Activated naive CD4-positive, alpha-beta T cell treated with anti-CD3 and anti-CD28 coated beads for 36 hours (primary cell): ENCODE measurements around the gene SLC52A1. TPM values are rescaled to one million over a fixed set of nuclear protein-coding genes. Genes with fewer than 3 reads are reported as not detected.
"Not testable (repeated sequence)": the region's sequence is repeated elsewhere in the genome, so short reads cannot be mapped to it uniquely, and the experiment has no call there.

Source experiments
- CTCF ChIA-PET: fragments of 350-600 bp; sonication (Branson Sonifier 250); formaldehyde crosslinking; loops from one replicate; lab custom pipeline; 2021; ENCODE audit warnings: antibody characterized with exemption; lab: Charles Lee
- DNase-seq: peaks from one replicate; pipeline ENCODE4 v3.0.0-alpha.2; 2020
- H3K27ac Mint-ChIP-seq: one replicate; pipeline ENCODE4 v1.8.0; 2021; ENCODE audit warnings: mild to moderate bottlenecking, mixed read lengths
- H3K27me3 Mint-ChIP-seq: one replicate; pipeline ENCODE4 v1.8.0; 2021; ENCODE audit warnings: low read depth, mixed read lengths
- H3K36me3 Mint-ChIP-seq: one replicate; pipeline ENCODE4 v1.8.0; 2021; ENCODE audit warnings: low read depth, mixed read lengths
- H3K4me1 Mint-ChIP-seq: one replicate; pipeline ENCODE4 v1.8.0; 2021; ENCODE audit warnings: low read depth, mixed read lengths
- H3K4me3 Mint-ChIP-seq: one replicate; pipeline ENCODE4 v1.8.0; 2021; ENCODE audit warnings: mild to moderate bottlenecking, moderate library complexity, mixed read lengths
- H3K9me3 Mint-ChIP-seq: one replicate; pipeline ENCODE4 v1.8.0; 2021; ENCODE audit warnings: mixed read lengths
- intact Hi-C: fragments of 100-400 bp; cut with micrococcal nuclease; formaldehyde crosslinking; loops from one replicate; pipeline ENCODE4 v1.15.1; 2023
- total RNA-seq, 2 experiments: library from RNA; stranded (reverse); gene quantifications; one replicate each; pipeline ENCODE4 v1.2.3, GENCODE V29; 2021

Gene SLC52A1
- total RNA-seq, result under 1 TPM; 0.12 to 0.19 TPM

GRCh38 chr17:5035315-5035714, at the start of gene SLC52A1:
Gene SLC52A1, minus strand, starts transcription at chr17:5035426. Its CDS starts 820 bp downstream, at chr17:5034606.
- H3K36me3 Mint-ChIP-seq, result no peaks in the 10 kb centered on the region
- intact Hi-C loops, result no loop called here
- peaks cover 2% of the 10 kb centered on the region for H3K27me3 Mint-ChIP-seq
- CTCF ChIA-PET, result interaction anchor here (3.1 kb wide), 1 partner anchor 26 kb away, joined by 17 read pairs; no protein-coding TSS in a partner anchor
- peaks cover 14% of the 10 kb centered on the region for H3K4me1 Mint-ChIP-seq
- no peak for DNase-seq
- H3K27ac Mint-ChIP-seq, result no peak within 1 kb of the TSS
- H3K9me3 Mint-ChIP-seq, result no peaks in the 10 kb centered on the region
- H3K4me3 Mint-ChIP-seq, result no peak within 1 kb of the TSS

DNA sequence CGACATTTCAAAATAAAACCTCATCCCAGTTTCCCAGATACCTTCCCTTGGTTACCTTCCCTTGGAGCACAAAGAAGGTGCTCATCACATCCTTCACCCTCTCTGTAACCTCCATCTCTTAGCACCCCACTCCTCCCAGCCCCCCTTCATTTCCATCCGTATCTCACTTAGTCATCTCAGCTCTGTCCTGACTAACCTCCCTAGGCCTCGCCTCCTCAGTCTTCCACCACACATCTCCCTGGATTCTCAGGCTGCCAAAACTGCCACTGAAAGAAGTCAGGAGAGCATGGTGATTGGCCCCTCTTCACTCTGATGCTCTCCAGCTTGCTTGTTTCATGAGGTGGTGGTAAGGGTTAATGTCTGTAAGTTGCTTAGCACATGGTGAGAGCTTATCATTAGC, 45.4 kb upstream of the SLC52A1 start:
- peaks cover 28% of the 10 kb centered on the region for H3K36me3 Mint-ChIP-seq
- no peak for DNase-seq
- CTCF ChIA-PET, result interaction anchor here (1.0 kb wide), 1 partner anchor 19 kb away, joined by 5 read pairs; no protein-coding TSS in a partner anchor
- intact Hi-C loops, result no loop called here
- H3K27ac Mint-ChIP-seq, result no peak overlapping the region
- no peak overlapping the region for H3K4me3 Mint-ChIP-seq
- H3K27me3 Mint-ChIP-seq, result no peaks in the 10 kb centered on the region
- peaks cover 15% of the 10 kb centered on the region for H3K9me3 Mint-ChIP-seq
- peaks cover 22% of the 10 kb centered on the region for H3K4me1 Mint-ChIP-seq

GRCh38 chr17:5078106-5079028, 43.1 kb upstream of the SLC52A1 start, which contains the start of gene ZFP3:
Gene ZFP3, plus strand, starts transcription at chr17:5078467. Its CDS starts 13,038 bp downstream, at chr17:5091505.
- CTCF ChIA-PET, result interaction anchor here (0.7 to 1.4 kb wide), 5 partner anchors 14 to 774 kb away, joined by 3 to 4 read pairs (median 3); partner anchors contain the start of gene ZNF594
- no peaks in the 10 kb centered on the region for H3K27me3 Mint-ChIP-seq
- H3K4me1 Mint-ChIP-seq, result peaks cover 22% of the 10 kb centered on the region
- DNase-seq, result peak; percentile 80
- H3K9me3 Mint-ChIP-seq, result peaks cover 4% of the 10 kb centered on the region
- peak within 1 kb of the TSS; percentile 89 for H3K4me3 Mint-ChIP-seq
- intact Hi-C loops, result loop anchor here (2.0 to 5.0 kb wide), 2 partner anchors 32 to 114 kb away; partner anchors contain the start of genes ZNF232 and ZNF594
- H3K27ac Mint-ChIP-seq, result peak within 1 kb of the TSS; percentile 85
- H3K36me3 Mint-ChIP-seq, result peaks cover 12% of the 10 kb centered on the region

DNA sequence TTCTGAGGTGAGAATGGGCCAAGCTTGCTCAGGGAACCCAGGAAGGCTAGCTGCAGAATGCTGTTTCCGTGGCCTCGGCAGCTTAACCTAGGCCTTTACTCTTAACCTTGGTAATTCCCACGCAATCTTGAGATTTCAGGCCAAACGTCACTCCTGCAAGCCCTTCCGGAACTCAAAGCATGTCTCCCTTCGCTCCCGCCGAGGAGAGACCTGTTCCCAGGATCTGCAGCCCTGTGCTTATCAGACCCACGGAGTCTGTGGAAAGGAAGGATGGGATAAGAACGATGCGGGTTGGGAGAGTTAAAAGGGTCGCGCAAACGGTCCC, 42.5 kb upstream of the SLC52A1 start:
- no peak for DNase-seq
- CTCF ChIA-PET, result interaction anchor here (0.6 to 1.1 kb wide), 3 partner anchors 15 to 151 kb away, joined by 3 to 4 read pairs (median 3); partner anchors contain the start of gene ZNF594
- Mint-ChIP-seq H3K9me3 (peaks cover under 1% of the 10 kb centered on the region), H3K4me3 (peak overlapping the region; percentile 89), H3K27me3 (no peaks in the 10 kb centered on the region), H3K36me3 (peaks cover 8% of the 10 kb centered on the region), H3K27ac (peak overlapping the region; percentile 85), H3K4me1 (peaks cover 22% of the 10 kb centered on the region)
- intact Hi-C loops, result loop anchor here (2.0 to 5.0 kb wide), 2 partner anchors 33 to 115 kb away; partner anchors contain the start of genes ZNF232 and ZNF594

GRCh38 chr17:5077275-5077674, 42.0 kb upstream of the SLC52A1 start:
- H3K27ac Mint-ChIP-seq, result not testable (repeated sequence)

DNA sequence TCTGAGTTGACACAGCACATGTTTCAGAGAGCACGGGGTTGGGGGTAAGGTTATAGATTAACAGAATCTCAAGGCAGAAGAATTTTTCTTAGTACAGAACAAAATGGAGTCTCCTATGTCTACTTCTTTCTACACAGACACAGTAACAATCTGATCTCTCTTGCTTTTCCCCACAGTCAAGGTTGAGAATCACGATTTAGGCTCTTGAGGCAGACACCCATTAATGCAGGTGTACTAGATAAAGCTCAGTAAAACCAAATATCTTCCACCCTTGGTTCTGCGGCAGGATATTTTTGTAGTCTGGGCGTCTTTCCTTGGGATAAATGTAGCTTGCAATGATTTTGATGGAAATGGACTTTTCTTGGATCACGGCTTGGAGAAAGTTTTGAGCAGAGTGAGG, 40.2 kb upstream of the SLC52A1 start:
- not testable (repeated sequence) for H3K4me3 Mint-ChIP-seq, DNase-seq, H3K36me3 Mint-ChIP-seq, H3K9me3 Mint-ChIP-seq, H3K27me3 Mint-ChIP-seq, H3K27ac Mint-ChIP-seq
- peaks cover 18% of the 10 kb centered on the region for H3K4me1 Mint-ChIP-seq
- CTCF ChIA-PET, result interaction anchor here (0.7 to 1.0 kb wide), 2 partner anchors 96 to 187 kb away, joined by 3 to 6 read pairs; no protein-coding TSS in a partner anchor
- intact Hi-C loops, result loop anchor here (5.0 kb wide), 1 partner anchor 117 kb away; the partner anchor contains the start of gene ZNF594

More at GRCh38 chr17:5077275-5077674, 42.0 kb upstream of the SLC52A1 start:
- not testable (repeated sequence) for H3K36me3 Mint-ChIP-seq, H3K9me3 Mint-ChIP-seq, H3K27me3 Mint-ChIP-seq, DNase-seq
- peaks cover 22% of the 10 kb centered on the region for H3K4me1 Mint-ChIP-seq
- intact Hi-C loops, result loop anchor here (5.0 kb wide), 1 partner anchor 115 kb away; the partner anchor contains the start of gene ZNF594
- H3K4me3 Mint-ChIP-seq, result peak overlapping the region; percentile 89
- CTCF ChIA-PET, result interaction anchor here (0.6 to 1.0 kb wide), 2 partner anchors 15 to 151 kb away, joined by 3 read pairs; no protein-coding TSS in a partner anchor

GRCh38 chr17:5069724-5070123, 34.5 kb upstream of the SLC52A1 start:
- Mint-ChIP-seq H3K9me3 (no peaks in the 10 kb centered on the region), H3K27ac (no peak overlapping the region), H3K36me3 (no peaks in the 10 kb centered on the region), H3K4me3 (no peak overlapping the region), H3K27me3 (no peaks in the 10 kb centered on the region), H3K4me1 (no peaks in the 10 kb centered on the region)
- intact Hi-C loops, result no loop called here
- CTCF ChIA-PET, result interaction anchor here (0.6 kb wide), 1 partner anchor 24 kb away, joined by 3 read pairs; no protein-coding TSS in a partner anchor
- no peak for DNase-seq

DNA sequence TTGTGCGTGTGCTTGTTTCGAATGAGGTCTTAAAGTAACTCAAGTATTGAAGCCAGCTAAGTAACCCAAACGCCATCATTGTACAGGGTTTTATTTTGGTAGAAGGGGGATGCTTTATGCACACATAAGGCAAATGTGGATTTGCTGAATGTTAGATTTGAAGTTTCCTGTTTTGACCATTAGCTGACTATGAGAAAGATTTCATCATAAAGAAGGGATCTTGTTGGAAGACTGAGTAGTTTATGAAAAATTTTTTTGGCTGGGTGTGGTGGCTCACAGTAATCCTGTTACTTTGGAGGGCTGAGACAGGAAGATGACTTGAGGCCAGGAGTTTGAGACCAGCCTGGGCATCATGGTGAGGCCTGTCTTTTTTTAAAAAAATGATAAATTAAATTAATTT, 33.0 kb upstream of the SLC52A1 start:
- Mint-ChIP-seq H3K36me3 (no peaks in the 10 kb centered on the region), H3K27ac (no peak overlapping the region), H3K27me3 (no peaks in the 10 kb centered on the region), H3K9me3 (no peaks in the 10 kb centered on the region), H3K4me3 (no peak overlapping the region), H3K4me1 (no peaks in the 10 kb centered on the region)
- intact Hi-C loops, result no loop called here
- CTCF ChIA-PET, result interaction anchor here (0.6 to 1.0 kb wide), 2 partner anchors 34 to 37 kb away, joined by 3 to 4 read pairs; no protein-coding TSS in a partner anchor
- DNase-seq, result no peak

- CTCF ChIA-PET, result interaction anchor here (1.2 to 5.0 kb wide), 2 partner anchors 35 to 156 kb away, joined by 3 to 58 read pairs; no protein-coding TSS in a partner anchor
- no peaks in the 10 kb centered on the region for H3K36me3 Mint-ChIP-seq
Observed at GRCh38 chr17:5065227-5065744, 30.1 kb upstream of the SLC52A1 start.

GRCh38 chr17:5055543-5055942, 20.3 kb upstream of the SLC52A1 start:
- CTCF ChIA-PET, result interaction anchor here (1.2 kb wide), 1 partner anchor 25 kb away, joined by 3 read pairs; no protein-coding TSS in a partner anchor
- no peaks in the 10 kb centered on the region for H3K27me3 Mint-ChIP-seq
- intact Hi-C loops, result no loop called here
- no peaks in the 10 kb centered on the region for H3K4me1 Mint-ChIP-seq
- H3K9me3 Mint-ChIP-seq, result no peaks in the 10 kb centered on the region
- no peak for DNase-seq
- no peaks in the 10 kb centered on the region for H3K36me3 Mint-ChIP-seq
- no peak overlapping the region for H3K4me3 Mint-ChIP-seq
- H3K27ac Mint-ChIP-seq, result no peak overlapping the region

More at GRCh38 chr17:5065227-5065744, 30.1 kb upstream of the SLC52A1 start:
- no peak for DNase-seq
- intact Hi-C loops, result no loop called here
- no peak overlapping the region for H3K27ac Mint-ChIP-seq
- no peak overlapping the region for H3K4me3 Mint-ChIP-seq
- H3K4me1 Mint-ChIP-seq, result no peaks in the 10 kb centered on the region
- H3K27me3 Mint-ChIP-seq, result no peaks in the 10 kb centered on the region
- H3K9me3 Mint-ChIP-seq, result no peaks in the 10 kb centered on the region

GRCh38 chr17:5050278-5050677, 15.1 kb upstream of the SLC52A1 start:
- CTCF ChIA-PET, result interaction anchor here (0.7 to 2.1 kb wide), 3 partner anchors 12 to 254 kb away, joined by 3 to 8 read pairs (median 4); partner anchors contain the start of gene PSMB6
- Mint-ChIP-seq H3K4me3 (no peak overlapping the region), H3K36me3 (no peaks in the 10 kb centered on the region), H3K27ac (no peak overlapping the region), H3K27me3 (no peaks in the 10 kb centered on the region), H3K4me1 (peaks cover 34% of the 10 kb centered on the region), H3K9me3 (no peaks in the 10 kb centered on the region)
- intact Hi-C loops, result no loop called here
- DNase-seq, result no peak
